SK-N-MC (cell line): ENCODE measurements around the gene GFM2.

Experiments used
- DNase-seq: peaks from one replicate; pipeline ENCODE4 v3.0.0-alpha.2; 2011; ENCODE audit warnings: low read depth, low spot score
- H3K27ac ChIP-seq: fragments of 200-600 bp; sonication (generic); 2 replicates; pipeline ENCODE4 v1.5.1; 2016; ENCODE audit warnings: mixed run types
- H3K36me3 ChIP-seq: fragments of 200-600 bp; sonication (generic); 2 replicates; pipeline ENCODE4 v1.6.1; 2017; ENCODE audit warnings: antibody characterized with exemption, low read length, mixed read lengths; ENCODE audit not compliant: insufficient read depth
- H3K4me3 ChIP-seq: fragments of 200-600 bp; sonication (generic); 2 replicates; pipeline ENCODE4 v1.5.1; 2016
- H3K9ac ChIP-seq: fragments of 200-600 bp; sonication (generic); 2 replicates; pipeline ENCODE4 v1.8.0; 2017; ENCODE audit warnings: mixed run types, mixed read lengths; ENCODE audit not compliant: insufficient read length
- H3K9me3 ChIP-seq: fragments of 200-600 bp; sonication (generic); 2 replicates; pipeline ENCODE4 v1.6.1; 2017; ENCODE audit warnings: low read depth, mild to moderate bottlenecking, antibody characterized with exemption, low read length, moderate library complexity, mixed read lengths
- EZH2 ChIP-seq: fragments of 200-600 bp; sonication (generic); IDR thresholded peaks from one replicate; pipeline ENCODE4 v1.6.1; 2017; ENCODE audit warnings: antibody characterized with exemption
- FOXP2 ChIP-seq: optimal IDR thresholded peaks from 2 replicates; pipeline ENCODE3; 2011; ENCODE audit warnings: mild to moderate bottlenecking, moderate library complexity; ENCODE audit not compliant: insufficient read depth; ENCODE audit errors: extremely low read length, control extremely low read depth
- POLR2AphosphoS5 ChIP-seq: IDR thresholded peaks from 2 replicates; pipeline ENCODE4 v1.6.1; 2012; ENCODE audit warnings: mild to moderate bottlenecking, low read depth, low read length, borderline replicate concordance

GFM2 gene

GRCh38 chr5:74738406-74738805, 28.5 kb downstream of the GFM2 start:
- no peak for TF ChIP-seq POLR2AphosphoS5
- no peak for TF ChIP-seq EZH2
- no peak for TF ChIP-seq FOXP2
- Histone ChIP-seq H3K9ac (no peak overlapping the region), H3K36me3 (peaks cover 54% of the 10 kb centered on the region), H3K9me3 (no peaks in the 10 kb centered on the region), H3K27ac (no peak overlapping the region), H3K4me3 (no peak overlapping the region)
- no peak for DNase-seq

GRCh38 chr5:74736759-74737158, 30.2 kb downstream of the GFM2 start:
- peaks cover 54% of the 10 kb centered on the region for H3K36me3 ChIP-seq
- no peak for DNase-seq
- H3K4me3 ChIP-seq: no peak overlapping the region
- H3K9ac ChIP-seq: no peak overlapping the region
- TF ChIP-seq EZH2 (no peak), FOXP2 (no peak), POLR2AphosphoS5 (no peak)
- no peaks in the 10 kb centered on the region for H3K9me3 ChIP-seq
- H3K27ac ChIP-seq: no peak overlapping the region

GRCh38 chr5:74725331-74725730, 41.6 kb downstream of the GFM2 start:
- Histone ChIP-seq H3K36me3 (peaks cover 64% of the 10 kb centered on the region), H3K4me3 (no peak overlapping the region), H3K9me3 (no peaks in the 10 kb centered on the region), H3K27ac (no peak overlapping the region), H3K9ac (no peak overlapping the region)
- TF ChIP-seq POLR2AphosphoS5: no peak
- TF ChIP-seq EZH2: no peak
- TF ChIP-seq FOXP2: no peak
- no peak for DNase-seq

GRCh38 chr5:74722271-74722670, 44.6 kb downstream of the GFM2 start:
- Histone ChIP-seq H3K36me3 (peaks cover 66% of the 10 kb centered on the region), H3K9ac (no peak overlapping the region), H3K27ac (0 out of 2 replicates have a peak overlapping the region, but pooled peaks have one; percentile 6), H3K9me3 (no peaks in the 10 kb centered on the region), H3K4me3 (no peak overlapping the region)
- TF ChIP-seq FOXP2 (no peak), POLR2AphosphoS5 (no peak), EZH2 (no peak)
- no peak for DNase-seq

GRCh38 chr5:74717596-74717995, 49.3 kb downstream of the GFM2 start:
- no peak for DNase-seq
- no peak overlapping the region for H3K27ac ChIP-seq
- H3K9ac ChIP-seq: no peak overlapping the region
- H3K4me3 ChIP-seq: no peak overlapping the region
- TF ChIP-seq FOXP2 (no peak), EZH2 (no peak), POLR2AphosphoS5 (no peak)
- no peaks in the 10 kb centered on the region for H3K9me3 ChIP-seq
- peaks cover 34% of the 10 kb centered on the region for H3K36me3 ChIP-seq

GRCh38 chr5:74693191-74693590, 73.7 kb downstream of the GFM2 start:
- DNase-seq: no peak
- TF ChIP-seq FOXP2 (no peak), POLR2AphosphoS5 (no peak), EZH2 (no peak)
- Histone ChIP-seq H3K4me3 (no peak overlapping the region), H3K9ac (no peak overlapping the region), H3K27ac (no peak overlapping the region), H3K9me3 (no peaks in the 10 kb centered on the region), H3K36me3 (peaks cover 25% of the 10 kb centered on the region)

- no peak for DNase-seq
- peaks cover 16% of the 10 kb centered on the region for H3K36me3 ChIP-seq
- H3K27ac ChIP-seq: no peak overlapping the region
- TF ChIP-seq EZH2 (no peak), POLR2AphosphoS5 (no peak), FOXP2 (no peak)
- H3K4me3 ChIP-seq: no peak overlapping the region
- no peaks in the 10 kb centered on the region for H3K9me3 ChIP-seq
- no peak overlapping the region for H3K9ac ChIP-seq
These were observed 79.8 kb downstream of the GFM2 start for GRCh38 chr5:74686962-74687751.

GRCh38 chr5:74685979-74686631, 80.8 kb downstream of the GFM2 start:
- Histone ChIP-seq H3K9me3 (no peaks in the 10 kb centered on the region), H3K36me3 (peaks cover 11% of the 10 kb centered on the region), H3K4me3 (peak overlapping the region; percentile 97), H3K9ac (no peak overlapping the region), H3K27ac (no peak overlapping the region)
- TF ChIP-seq FOXP2: no peak
- TF ChIP-seq EZH2: no peak
- TF ChIP-seq POLR2AphosphoS5: no peak
- no peak for DNase-seq
